H1 (cell line): ENCODE results near the gene MB. TPM values are rescaled to one million over a fixed set of nuclear protein-coding genes. Genes with fewer than 3 reads are reported as not detected.

Source experiments
- CTCF ChIA-PET: fragments of 300-600 bp; sonication (Branson Sonifier 250); formaldehyde crosslinking; loops from one replicate; lab custom pipeline; 2021; ENCODE audit not compliant: partially characterized antibody; lab: Charles Lee
- POLR2A ChIA-PET: fragments of 300-600 bp; sonication (Branson Sonifier 250); formaldehyde crosslinking; loops from one replicate; lab custom pipeline; 2021; ENCODE audit warnings: inconsistent platforms; ENCODE audit not compliant: partially characterized antibody; lab: Charles Lee
- DNase-seq, 2 experiments: peaks; one replicate each; pipeline versions ENCODE4 v3.0.0 to v3.0.0-alpha.2; 2010 to 2022; ENCODE audit warnings: low spot score in 2 of 2, low read depth in 1 of 2, mixed read lengths in 1 of 2
- FAIRE-seq: peaks from 2 replicates; lab custom pipeline; 2011; peaks lifted over from hg19 to GRCh38; lab: Jason Lieb, UNC
- H2AFZ ChIP-seq: 2 replicates; pipeline ENCODE4 v1.8.1; 2012; ENCODE audit warnings: low read length, inconsistent platforms
- H2AK5ac ChIP-seq: 2 replicates; pipeline ENCODE4 v1.6.1; 2013; ENCODE audit warnings: low read depth, low read length
- H2BK120ac ChIP-seq: replicated peaks from 2 replicates; pipeline ENCODE3; 2013; ENCODE audit warnings: low read depth, low read length, inconsistent platforms
- H2BK12ac ChIP-seq: 2 replicates; pipeline ENCODE4 v1.6.1; 2013; ENCODE audit warnings: low read depth, low read length
- H2BK15ac ChIP-seq: 2 replicates; pipeline ENCODE4 v1.6.1; 2013; ENCODE audit warnings: low read length
- H2BK20ac ChIP-seq: 2 replicates; pipeline ENCODE4 v1.6.1; 2013; ENCODE audit warnings: low read length
- H2BK5ac ChIP-seq: 2 replicates; pipeline ENCODE4 v1.6.1; 2013; ENCODE audit warnings: low read depth, low read length
- H3K14ac ChIP-seq: 2 replicates; pipeline ENCODE4 v1.6.1; 2013; ENCODE audit warnings: inconsistent platforms; ENCODE audit not compliant: insufficient read length
- H3K18ac ChIP-seq: 2 replicates; pipeline ENCODE4 v1.6.1; 2013; ENCODE audit warnings: low read length; ENCODE audit errors: extremely low read depth
- H3K23ac ChIP-seq: 2 replicates; pipeline ENCODE4 v1.6.1; 2013; ENCODE audit warnings: inconsistent platforms; ENCODE audit not compliant: insufficient read length
- H3K23me2 ChIP-seq: 2 replicates; pipeline ENCODE4 v1.6.1; 2013; ENCODE audit warnings: low read depth, low read length
- H3K27ac ChIP-seq: 2 replicates; pipeline ENCODE4 v1.6.1; 2011; ENCODE audit warnings: low read depth, low read length, inconsistent platforms
- H3K27me3 ChIP-seq, 4 experiments: replicated peaks in 1 of 4; 1 replicate in 1 of 4; 2 replicates in 3 of 4; pipeline versions ENCODE4 v1.6.1 to v1.8.1; 2011 to 2013; ENCODE audit warnings: low read length in 3 of 4, mild to moderate bottlenecking in 3 of 4, inconsistent platforms in 2 of 4, mixed read lengths in 2 of 4, moderate library complexity in 1 of 4; ENCODE audit not compliant: control insufficient read depth in 3 of 4, insufficient read depth in 3 of 4; ENCODE audit errors: extremely low read depth in 1 of 4
- H3K36me3 ChIP-seq, 4 experiments: 2 replicates each; pipeline versions ENCODE4 v1.6.1 to v1.8.1; 2011 to 2013; ENCODE audit warnings: mild to moderate bottlenecking in 4 of 4, low read length in 3 of 4, moderate library complexity in 2 of 4, control low read depth in 1 of 4, inconsistent platforms in 1 of 4; ENCODE audit not compliant: insufficient read depth in 4 of 4, control insufficient read depth in 2 of 4
- H3K4ac ChIP-seq: replicated peaks from 2 replicates; pipeline ENCODE3; 2013; ENCODE audit warnings: low read length, low read depth, mixed read lengths, inconsistent platforms; ENCODE audit not compliant: insufficient read length
- H3K4me1 ChIP-seq, 4 experiments: replicated peaks in 1 of 4; 1 replicate in 1 of 4; 2 replicates in 3 of 4; pipeline versions ENCODE4 v1.6.1 to v1.8.1; 2011 to 2013; ENCODE audit warnings: low read length in 3 of 4, inconsistent platforms in 2 of 4, mixed read lengths in 1 of 4; ENCODE audit not compliant: insufficient read depth in 4 of 4, control insufficient read depth in 3 of 4
- H3K4me2 ChIP-seq, 2 experiments: 2 replicates each; pipeline versions ENCODE4 v1.6.1 to v1.8.1; 2011 to 2013; ENCODE audit warnings: low read depth in 2 of 2, low read length in 2 of 2, control low read depth in 1 of 2, inconsistent platforms in 1 of 2, mild to moderate bottlenecking in 1 of 2; ENCODE audit not compliant: insufficient read depth in 1 of 2
- H3K4me3 ChIP-seq, 4 experiments: fragments of 200-600, 300-600 bp in 1 of 4; sonication (generic), shearing (Covaris generic), sonication (Bioruptor Twin) in 1 of 4; 2 replicates each; pipeline versions ENCODE4 v1.5.1 to v1.8.1; 2011 to 2016; ENCODE audit warnings: low read length in 4 of 4, low read depth in 3 of 4, control low read depth in 2 of 4, inconsistent platforms in 2 of 4, mild to moderate bottlenecking in 2 of 4, mixed read lengths in 1 of 4, moderate library complexity in 1 of 4; ENCODE audit not compliant: insufficient read depth in 2 of 4; ENCODE audit errors: extremely low read depth in 1 of 4
- H3K56ac ChIP-seq: replicated peaks from 2 replicates; pipeline ENCODE3; 2013; ENCODE audit warnings: low read depth, mild to moderate bottlenecking, mixed read lengths, low read length, inconsistent platforms; ENCODE audit not compliant: insufficient read length
- H3K79me1 ChIP-seq: 2 replicates; pipeline ENCODE4 v1.6.1; 2013; ENCODE audit warnings: low read depth, low read length, control low read depth
- H3K79me2 ChIP-seq, 2 experiments: 2 replicates each; pipeline versions ENCODE4 v1.6.1 to v1.8.1; 2012 to 2013; ENCODE audit warnings: low read length in 2 of 2, mild to moderate bottlenecking in 2 of 2, inconsistent platforms in 1 of 2; ENCODE audit not compliant: insufficient read depth in 2 of 2, control insufficient read depth in 1 of 2
- H3K9ac ChIP-seq, 4 experiments: replicated peaks in 1 of 4; 1 replicate in 1 of 4; 2 replicates in 3 of 4; pipeline versions ENCODE4 v1.6.1 to v1.8.1; 2011 to 2013; ENCODE audit warnings: low read depth in 3 of 4, low read length in 3 of 4, control low read depth in 2 of 4, mild to moderate bottlenecking in 2 of 4, moderate library complexity in 2 of 4, inconsistent platforms in 1 of 4; ENCODE audit errors: extremely low read depth in 1 of 4
- H3K9me3 ChIP-seq, 2 experiments: 2 replicates each; pipeline versions ENCODE4 v1.6.1 to v1.8.1; 2012 to 2013; ENCODE audit warnings: mild to moderate bottlenecking in 2 of 2, moderate library complexity in 2 of 2, control low read depth in 1 of 2, inconsistent platforms in 1 of 2, low read depth in 1 of 2, low read length in 1 of 2, mixed read lengths in 1 of 2; ENCODE audit not compliant: insufficient read depth in 2 of 2
- H4K20me1 ChIP-seq, 2 experiments: replicated peaks in 1 of 2; 2 replicates each; pipeline versions ENCODE3 to v1.8.1; 2011 to 2013; ENCODE audit warnings: inconsistent platforms in 2 of 2, low read length in 2 of 2, mild to moderate bottlenecking in 1 of 2; ENCODE audit not compliant: insufficient read depth in 2 of 2, control insufficient read depth in 1 of 2
- H4K5ac ChIP-seq: 2 replicates; pipeline ENCODE4 v1.6.1; 2013; ENCODE audit warnings: low read length, low read depth, mixed read lengths, inconsistent platforms; ENCODE audit not compliant: insufficient read length
- H4K8ac ChIP-seq: 2 replicates; pipeline ENCODE4 v1.8.0; 2013; ENCODE audit warnings: mild to moderate bottlenecking, moderate library complexity, low read length, inconsistent platforms; ENCODE audit not compliant: insufficient read depth; ENCODE audit errors: extremely low read depth
- H4K91ac ChIP-seq: replicated peaks from 2 replicates; pipeline ENCODE3; 2013; ENCODE audit warnings: low read length, mixed read lengths, inconsistent platforms; ENCODE audit not compliant: insufficient read length
- BRCA1 ChIP-seq: IDR thresholded peaks from 2 replicates; pipeline ENCODE4 v1.6.1; 2012; ENCODE audit warnings: low read depth, low read length, improper control_type of control experiment
- CBX5 ChIP-seq: fragments of 300-800, 300-1000 bp; sonication (generic); IDR thresholded peaks from 2 replicates; pipeline ENCODE4 v1.7.1; 2016; ENCODE audit warnings: antibody characterized with exemption, low read length, low read depth
- CHD1 ChIP-seq: IDR thresholded peaks from 2 replicates; pipeline ENCODE4 v1.6.1; 2012; ENCODE audit warnings: low read depth, low read length, improper control_type of control experiment
- NANOG ChIP-seq: IDR thresholded peaks from 2 replicates; pipeline ENCODE4 v1.6.1; 2011; ENCODE audit warnings: low read length, low read depth, mild to moderate bottlenecking, inconsistent platforms; ENCODE audit not compliant: insufficient read depth, poor library complexity, severe bottlenecking
- PHF8 ChIP-seq: fragments of 200-600 bp; sonication (generic); conservative IDR thresholded peaks from 2 replicates; pipeline ENCODE4 v1.7.1; 2012; ENCODE audit warnings: low read depth, mild to moderate bottlenecking, inconsistent platforms, low read length, moderate library complexity
- SIN3A ChIP-seq, 2 experiments: IDR thresholded peaks in 1 of 2; conservative IDR thresholded peaks in 1 of 2; 2 replicates each; pipeline ENCODE4 v1.6.1; 2011 to 2012; ENCODE audit warnings: low read length in 2 of 2, improper control_type of control experiment in 1 of 2, low read depth in 1 of 2, mild to moderate bottlenecking in 1 of 2
- YY1 ChIP-seq: IDR thresholded peaks from 2 replicates; pipeline ENCODE4 v1.6.1; 2011; ENCODE audit warnings: low read depth, mild to moderate bottlenecking, low read length
- WGBS, 2 experiments: shearing (Covaris generic) in 1 of 2; methylation state at CpG; one replicate each; pipeline versions ENCODE4 v1.1.6 to v1.1.7; 2013 to 2015; ENCODE audit warnings: low lambda C conversion rate in 2 of 2, mixed read lengths in 2 of 2, inconsistent platforms in 1 of 2, low coverage in 1 of 2, missing lambda C conversion rate in 1 of 2; ENCODE audit not compliant: insufficient replicate concordance in 2 of 2, insufficient coverage in 1 of 2, insufficient read length in 1 of 2; ENCODE audit errors: extremely low coverage in 1 of 2, missing lambda C conversion rate in 1 of 2; 5-methylcytosine and 5-hydroxymethylcytosine counted together
- polyA plus RNA-seq, 7 experiments: library from polyadenylated mRNA; depleted of rRNA in 3 of 7; stranded (reverse) in 5 of 7; unstranded in 2 of 7; fragments of >200 nt in 5 of 7; fragments of 200-250 nt in 2 of 7; gene quantifications; 1 replicate in 5 of 7; 2 replicates in 1 of 7; 4 replicates in 1 of 7; pipeline versions ENCODE4 v1.2.1 to v1.2.3, GENCODE V29; 2011 to 2013; ENCODE audit warnings: missing spikeins in 2 of 7, mixed read lengths in 2 of 7
- total RNA-seq: library from RNA; stranded (reverse); fragmentation: NEBNext Ultra II Directional; extraction: Animal tissue kit (Norgen Biotek cat#: 25700); gene quantifications from 2 replicates; pipeline ENCODE4 v1.2.1, GENCODE V29; 2021

The MB gene
- total and polyA plus RNA-seq, 2 of the 8 experiments (the other 6 are each of a cell fraction or from before 2014, with no cell fraction given): 1.5 TPM; not detected in 1

DNA sequence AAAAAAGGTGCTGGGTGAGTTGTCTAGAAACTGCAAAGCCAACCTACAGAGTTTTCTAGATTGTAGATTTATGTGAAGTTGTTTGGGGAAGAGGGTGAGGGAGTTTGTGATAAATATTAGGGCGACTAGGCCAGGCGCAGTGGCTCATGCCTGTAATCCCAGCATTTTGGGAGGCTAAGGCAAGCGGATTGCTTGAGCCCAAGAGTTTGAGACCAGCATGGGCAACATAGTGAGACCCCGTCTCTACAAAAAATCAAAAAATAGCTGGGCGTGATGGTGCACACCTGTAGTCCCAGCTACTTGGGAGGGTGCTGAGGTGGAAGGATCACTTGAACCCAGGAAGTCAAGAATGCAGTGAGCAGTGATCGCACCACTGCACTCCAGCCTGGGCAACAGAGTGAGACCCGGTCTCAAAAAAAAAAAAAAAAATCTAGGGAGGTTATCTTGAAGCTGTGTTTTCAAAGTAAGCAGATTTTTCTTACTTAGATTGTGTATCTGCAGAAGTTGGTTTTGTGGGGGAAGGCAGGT lies 32.0 kb upstream of the MB start:
- Histone ChIP-seq H3K27me3 (no peaks in the 10 kb centered on the region), H3K18ac (no peak overlapping the region), H2BK12ac (no peak overlapping the region), H4K20me1 (no peaks in the 10 kb centered on the region), H3K9ac (no peak overlapping the region), H3K4me2 (0 out of 4 replicates have a peak overlapping the region, but pooled peaks of 1 of the 2 experiments have one; percentile 42), H4K91ac (no peak overlapping the region), H2BK20ac (peak overlapping the region; percentile 43; the same call in 1 of the 2 replicates), H3K79me2 (no peaks in the 10 kb centered on the region), H3K4me3 (no peak overlapping the region), H3K14ac (no peak overlapping the region), H3K56ac (no peak overlapping the region), H3K36me3 (no peaks in the 10 kb centered on the region), H2AFZ (peak overlapping the region; percentile 97), H4K5ac (no peak overlapping the region), H2BK5ac (no peak overlapping the region), H3K4me1 (peaks cover 0 to 7% (median 5%) of the 10 kb centered on the region in 4 experiments; a peak in 5 of 7 replicates), H3K23ac (no peak overlapping the region), H4K8ac (no peak overlapping the region), H3K27ac (no peak overlapping the region), H3K79me1 (no peaks in the 10 kb centered on the region), H2BK120ac (no peak overlapping the region), H3K9me3 (no peaks in the 10 kb centered on the region), H2BK15ac (no peak overlapping the region), H3K4ac (no peak overlapping the region), H2AK5ac (no peak overlapping the region), H3K23me2 (no peaks in the 10 kb centered on the region)
- ChIA-PET POLR2A (interaction anchor here (0.7 to 2.2 kb wide), 5 partner anchors 8 to 84 kb away, joined by 3 to 6 read pairs (median 5); no protein-coding TSS in a partner anchor), CTCF (interaction anchor here (0.6 to 1.8 kb wide), 7 partner anchors 14 to 614 kb away, joined by 3 to 6 read pairs (median 3); no protein-coding TSS in a partner anchor)
- WGBS, 2 experiments: 94 to 100% methylated on average over 1 to 7 of the region's 7 CpGs
- FAIRE-seq (no peak), DNase-seq (no peak)
- no peak for TF ChIP-seq CBX5
- TF ChIP-seq PHF8: no peak
- TF ChIP-seq BRCA1: no peak
- no peak for TF ChIP-seq SIN3A (conservative IDR thresholded peaks at IDR 0.05 in 1 of 2, IDR thresholded peaks at IDR 0.05 in 1 of 2; ENCODE audit: low read depth in 1 of 2, low read length in 2 of 2)
- no peak for TF ChIP-seq NANOG
- TF ChIP-seq YY1: no peak
- no peak for TF ChIP-seq CHD1
